ENCODE data around the gene PRAMEF7.
"Not testable (repeated sequence)": the region's sequence is repeated elsewhere in the genome, so short reads cannot be mapped to it uniquely, and the experiment has no call there.

DNA sequence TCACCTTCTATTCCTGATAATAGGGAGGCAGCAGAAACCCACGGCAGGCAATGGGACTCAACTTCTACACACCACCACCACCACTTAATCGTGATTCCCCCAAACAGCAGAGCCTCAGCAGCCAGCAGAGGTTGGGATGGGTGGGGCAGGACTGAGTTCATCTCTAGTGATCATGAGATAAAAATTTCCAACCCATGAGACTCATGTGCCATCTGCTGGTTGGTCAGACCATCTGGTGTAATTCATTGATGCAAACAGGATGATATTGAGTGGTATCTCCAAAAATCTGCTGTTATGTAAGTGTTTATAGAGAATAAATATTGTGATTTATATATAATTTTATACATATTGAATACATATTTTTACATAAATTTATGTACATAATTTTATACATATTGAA, 5.3 kb downstream of the PRAMEF7 start:
- not testable (repeated sequence) for TF ChIP-seq POLR2A, POLR2AphosphoS5 (IDR thresholded peaks at IDR 0.05)
- TF ChIP-seq, protein P1, sequence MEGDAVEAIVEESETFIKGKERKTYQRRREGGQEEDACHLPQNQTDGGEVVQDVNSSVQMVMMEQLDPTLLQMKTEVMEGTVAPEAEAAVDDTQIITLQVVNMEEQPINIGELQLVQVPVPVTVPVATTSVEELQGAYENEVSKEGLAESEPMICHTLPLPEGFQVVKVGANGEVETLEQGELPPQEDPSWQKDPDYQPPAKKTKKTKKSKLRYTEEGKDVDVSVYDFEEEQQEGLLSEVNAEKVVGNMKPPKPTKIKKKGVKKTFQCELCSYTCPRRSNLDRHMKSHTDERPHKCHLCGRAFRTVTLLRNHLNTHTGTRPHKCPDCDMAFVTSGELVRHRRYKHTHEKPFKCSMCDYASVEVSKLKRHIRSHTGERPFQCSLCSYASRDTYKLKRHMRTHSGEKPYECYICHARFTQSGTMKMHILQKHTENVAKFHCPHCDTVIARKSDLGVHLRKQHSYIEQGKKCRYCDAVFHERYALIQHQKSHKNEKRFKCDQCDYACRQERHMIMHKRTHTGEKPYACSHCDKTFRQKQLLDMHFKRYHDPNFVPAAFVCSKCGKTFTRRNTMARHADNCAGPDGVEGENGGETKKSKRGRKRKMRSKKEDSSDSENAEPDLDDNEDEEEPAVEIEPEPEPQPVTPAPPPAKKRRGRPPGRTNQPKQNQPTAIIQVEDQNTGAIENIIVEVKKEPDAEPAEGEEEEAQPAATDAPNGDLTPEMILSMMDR (IDR thresholded peaks at IDR 0.05 in 8 of 11, conservative IDR thresholded peaks at IDR 0.05 in 3 of 11) = not testable (repeated sequence)

Measured in spleen (tissue), 7 donors.